ENCODE results near the gene SOCS6. TPM values are rescaled to one million over a fixed set of nuclear protein-coding genes. Genes with fewer than 3 reads are reported as not detected.

Gene SOCS6
- total and polyA plus RNA-seq, 2 experiments from 2014 or later = 4.4 to 13.3 TPM

DNA sequence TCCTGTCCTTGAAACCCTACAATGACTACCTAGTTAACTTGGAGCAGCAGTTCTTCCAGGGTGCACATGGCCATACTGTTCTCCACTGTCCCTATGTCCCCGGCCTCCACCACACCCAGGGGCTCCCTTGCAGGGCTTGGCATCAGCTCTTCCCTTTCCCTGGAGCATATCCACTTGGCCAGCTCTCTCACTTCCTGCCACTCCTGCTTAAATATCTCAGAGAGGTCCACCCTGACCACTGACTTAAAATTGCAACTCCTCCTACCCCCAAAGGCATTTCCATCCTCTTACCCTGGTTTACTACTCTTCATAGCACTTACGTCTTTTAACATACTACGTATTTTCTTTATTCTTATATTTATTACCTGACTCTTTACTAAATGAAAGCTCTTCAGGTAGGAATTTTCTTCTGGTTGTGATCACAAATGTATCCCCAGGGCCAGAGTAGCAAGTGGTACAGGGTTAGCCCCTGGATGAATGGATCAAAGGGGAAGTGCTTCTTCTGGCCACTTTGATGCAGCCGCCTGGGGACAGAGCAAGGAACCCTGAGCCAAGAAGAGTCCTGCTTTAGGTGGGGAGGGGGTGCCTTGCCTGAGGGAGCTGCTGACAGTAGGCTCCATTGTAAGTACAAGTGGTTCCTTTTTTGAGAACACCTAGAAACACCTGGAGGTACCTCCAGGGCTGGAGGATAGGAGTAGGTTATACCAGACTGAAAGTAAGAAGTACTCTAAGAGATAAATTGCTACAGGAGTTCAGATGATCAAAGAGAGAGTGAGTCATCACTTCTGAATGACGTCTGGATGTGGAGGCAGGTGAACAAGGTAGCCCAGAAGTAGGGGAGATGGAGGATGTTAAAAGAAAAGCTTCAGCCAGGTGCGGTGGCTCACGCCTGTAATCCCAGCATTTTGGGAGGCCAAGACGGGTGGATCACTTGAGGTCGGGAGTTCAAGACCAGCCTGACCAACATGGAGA lies 82.2 kb downstream of the SOCS6 start:
- Histone ChIP-seq H2AFZ (no peak overlapping the region), H3K27ac (ENCODE audit: low read depth) (no peak overlapping the region), H3F3A (replicated peaks; ENCODE audit: low read depth) (no peaks in the 10 kb centered on the region), H3K79me2 (replicated peaks; ENCODE audit: insufficient read depth) (no peaks in the 10 kb centered on the region), H4K20me1 (replicated peaks; ENCODE audit: insufficient read depth) (no peaks in the 10 kb centered on the region), H3K36me3 (ENCODE audit: insufficient read depth) (no peaks in the 10 kb centered on the region), H3K4me1 (ENCODE audit: insufficient read depth) (peaks cover 9% of the 10 kb centered on the region), H3K27me3 (ENCODE audit: insufficient read depth) (no peaks in the 10 kb centered on the region), H3K4me3 (no peak overlapping the region), H3K9me2 (ENCODE audit: insufficient read depth) (no peaks in the 10 kb centered on the region), H3K4me2 (no peak overlapping the region)
- H3K36me3 Mint-ChIP-seq (ENCODE audit: low read depth) = no peaks in the 10 kb centered on the region; the same call in 2 of the 3 replicates
- no peaks in the 10 kb centered on the region for H3K27me3 Mint-ChIP-seq (ENCODE audit: insufficient read depth, low read depth, poor library complexity)
- no peak overlapping the region for H3K4me3 Mint-ChIP-seq
- no peaks in the 10 kb centered on the region for H3K9me3 Mint-ChIP-seq
- ATAC-seq (no peak), DNase-seq (ENCODE audit: low spot score) (no peak)
- TF ChIP-seq ETS1 (IDR thresholded peaks at IDR 0.05) (no peak), NANOG (IDR thresholded peaks at IDR 0.05; ENCODE audit: borderline replicate concordance) (no peak), POLR2AphosphoS5 (IDR thresholded peaks at IDR 0.05; ENCODE audit: low read depth) (no peak), ZNF462 (CRISPR knock-in tag; IDR thresholded peaks at IDR 0.05) (no peak), EZH2 (IDR thresholded peaks at IDR 0.05; ENCODE audit: low read depth, unreplicated experiment) (no peak), STAT1 (IDR thresholded peaks at IDR 0.05; ENCODE audit: unreplicated experiment) (no peak), EZH2phosphoT487 (IDR thresholded peaks at IDR 0.05; ENCODE audit: unreplicated experiment) (no peak), CREB1 (CRISPR knock-in tag; IDR thresholded peaks at IDR 0.05; ENCODE audit: low read depth) (no peak), REST (IDR thresholded peaks at IDR 0.05; ENCODE audit: unreplicated experiment) (no peak), ZNF331 (CRISPR knock-in tag; IDR thresholded peaks at IDR 0.05; ENCODE audit: low read depth) (no peak), ZNF114 (CRISPR knock-in tag; IDR thresholded peaks at IDR 0.05) (no peak), JUNB (IDR thresholded peaks at IDR 0.05; ENCODE audit: unreplicated experiment) (no peak)
- TF ChIP-seq, protein P1, sequence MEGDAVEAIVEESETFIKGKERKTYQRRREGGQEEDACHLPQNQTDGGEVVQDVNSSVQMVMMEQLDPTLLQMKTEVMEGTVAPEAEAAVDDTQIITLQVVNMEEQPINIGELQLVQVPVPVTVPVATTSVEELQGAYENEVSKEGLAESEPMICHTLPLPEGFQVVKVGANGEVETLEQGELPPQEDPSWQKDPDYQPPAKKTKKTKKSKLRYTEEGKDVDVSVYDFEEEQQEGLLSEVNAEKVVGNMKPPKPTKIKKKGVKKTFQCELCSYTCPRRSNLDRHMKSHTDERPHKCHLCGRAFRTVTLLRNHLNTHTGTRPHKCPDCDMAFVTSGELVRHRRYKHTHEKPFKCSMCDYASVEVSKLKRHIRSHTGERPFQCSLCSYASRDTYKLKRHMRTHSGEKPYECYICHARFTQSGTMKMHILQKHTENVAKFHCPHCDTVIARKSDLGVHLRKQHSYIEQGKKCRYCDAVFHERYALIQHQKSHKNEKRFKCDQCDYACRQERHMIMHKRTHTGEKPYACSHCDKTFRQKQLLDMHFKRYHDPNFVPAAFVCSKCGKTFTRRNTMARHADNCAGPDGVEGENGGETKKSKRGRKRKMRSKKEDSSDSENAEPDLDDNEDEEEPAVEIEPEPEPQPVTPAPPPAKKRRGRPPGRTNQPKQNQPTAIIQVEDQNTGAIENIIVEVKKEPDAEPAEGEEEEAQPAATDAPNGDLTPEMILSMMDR (conservative IDR thresholded peaks at IDR 0.05; ENCODE audit: low read depth in 2 of 2) = no peak
- peaks cover 15% of the 10 kb centered on the region for H3K4me1 Mint-ChIP-seq
- H3K27ac Mint-ChIP-seq = no peak overlapping the region; the same call in 1 of the 2 replicates

All from GM23338 (cell line).